ENCODE measurements around the gene CTSA. TPM values are rescaled to one million over a fixed set of nuclear protein-coding genes. Genes with fewer than 3 reads are reported as not detected.
A peak's percentile ranks its signal among the peaks of the same experiment; 100 is the strongest.

CTSA gene
- total and polyA plus RNA-seq, 9 of the 15 experiments (the other 6 are each of a cell fraction or from before 2014, with no cell fraction given): 8.8 to 61.7 (median 28.3) TPM

DNA sequence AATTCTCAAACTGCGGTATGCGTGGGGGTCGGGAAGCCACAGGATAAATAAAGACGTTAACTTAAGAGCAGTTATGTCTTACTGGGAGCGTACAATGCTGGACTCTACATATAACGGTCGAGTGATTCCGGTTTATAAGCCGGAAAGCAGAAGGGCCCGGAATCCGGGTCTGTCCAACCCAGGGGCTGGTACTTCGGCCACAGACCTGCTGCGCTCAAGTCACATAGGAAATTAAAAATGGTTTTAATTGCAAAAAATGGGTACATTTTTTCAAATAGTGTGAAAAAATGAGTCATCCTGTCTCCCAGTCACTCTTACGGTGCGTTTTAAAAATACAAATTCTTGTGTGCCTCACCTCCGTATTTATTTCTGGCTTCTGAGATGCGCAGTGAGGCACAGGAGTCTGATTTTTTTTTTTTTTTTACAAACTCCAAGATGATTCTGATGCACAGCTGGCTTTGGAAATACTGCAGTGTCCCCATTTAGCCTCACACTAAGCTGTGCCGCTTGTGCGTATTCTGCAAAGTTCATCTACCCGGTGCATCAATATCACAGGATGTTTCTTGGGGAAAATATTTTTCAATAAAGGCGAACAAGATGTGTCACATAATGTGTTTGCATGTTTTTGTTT is 44.4 kb downstream of the CTSA start (continued):
- TF ChIP-seq, protein P1, sequence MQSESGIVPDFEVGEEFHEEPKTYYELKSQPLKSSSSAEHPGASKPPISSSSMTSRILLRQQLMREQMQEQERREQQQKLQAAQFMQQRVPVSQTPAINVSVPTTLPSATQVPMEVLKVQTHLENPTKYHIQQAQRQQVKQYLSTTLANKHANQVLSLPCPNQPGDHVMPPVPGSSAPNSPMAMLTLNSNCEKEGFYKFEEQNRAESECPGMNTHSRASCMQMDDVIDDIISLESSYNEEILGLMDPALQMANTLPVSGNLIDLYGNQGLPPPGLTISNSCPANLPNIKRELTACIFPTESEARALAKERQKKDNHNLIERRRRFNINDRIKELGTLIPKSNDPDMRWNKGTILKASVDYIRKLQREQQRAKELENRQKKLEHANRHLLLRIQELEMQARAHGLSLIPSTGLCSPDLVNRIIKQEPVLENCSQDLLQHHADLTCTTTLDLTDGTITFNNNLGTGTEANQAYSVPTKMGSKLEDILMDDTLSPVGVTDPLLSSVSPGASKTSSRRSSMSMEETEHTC (IDR thresholded peaks at IDR 0.05): no peak
- peak; percentile 65 to 94; a peak in 3 of 4 replicates for TF ChIP-seq ARNT (IDR thresholded peaks at IDR 0.05)
- no peak for TF ChIP-seq TCF7L2 (IDR thresholded peaks at IDR 0.05; ENCODE audit: low read depth, low read length)
- no peak for TF ChIP-seq ZNF311 (CRISPR knock-in tag; IDR thresholded peaks at IDR 0.05)
- peak; percentile 14 for TF ChIP-seq HNRNPLL (IDR thresholded peaks at IDR 0.05; ENCODE audit: low read depth, low read length, poor library complexity, severe bottlenecking)
- no peak for TF ChIP-seq PHB (CRISPR knock-in tag; IDR thresholded peaks at IDR 0.05)
- no peak for TF ChIP-seq NFIX (CRISPR knock-in tag; IDR thresholded peaks at IDR 0.05; ENCODE audit: low read depth)
- peak; percentile 83 for TF ChIP-seq NEUROD1 (IDR thresholded peaks at IDR 0.05; ENCODE audit: borderline replicate concordance, low read depth, low read length, partially characterized antibody)
- TF ChIP-seq ZNF217 (CRISPR knock-in tag; IDR thresholded peaks at IDR 0.05): no peak
- no peak for TF ChIP-seq ZNF436 (CRISPR knock-in tag; IDR thresholded peaks at IDR 0.05)
- TF ChIP-seq, protein P2, sequence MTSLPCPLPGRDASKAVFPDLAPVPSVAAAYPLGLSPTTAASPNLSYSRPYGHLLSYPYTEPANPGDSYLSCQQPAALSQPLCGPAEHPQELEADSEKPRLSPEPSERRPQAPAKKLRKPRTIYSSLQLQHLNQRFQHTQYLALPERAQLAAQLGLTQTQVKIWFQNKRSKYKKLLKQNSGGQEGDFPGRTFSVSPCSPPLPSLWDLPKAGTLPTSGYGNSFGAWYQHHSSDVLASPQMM (CRISPR knock-in tag; IDR thresholded peaks at IDR 0.05): no peak
- TF ChIP-seq ELF1 (tag; IDR thresholded peaks at IDR 0.05): peak; percentile 34
- no peak for TF ChIP-seq ZBTB33 (CRISPR knock-in tag; IDR thresholded peaks at IDR 0.05)
- TF ChIP-seq ETS2 (tag; IDR thresholded peaks at IDR 0.05; ENCODE audit: borderline replicate concordance, poor library complexity, severe bottlenecking): no peak
- TF ChIP-seq KLF1 (tag; IDR thresholded peaks at IDR 0.05): no peak
- TF ChIP-seq DDX20 (tag; IDR thresholded peaks at IDR 0.05; ENCODE audit: low read depth): no peak
- TF ChIP-seq MYNN (IDR thresholded peaks at IDR 0.05): peak; percentile 37; the same call in 1 of the 2 replicates
- no peak for TF ChIP-seq MYNN (CRISPR knock-in tag; IDR thresholded peaks at IDR 0.05)
- peak; percentile 69 for TF ChIP-seq MYBL2 (IDR thresholded peaks at IDR 0.05; ENCODE audit: low read depth)
- TF ChIP-seq MYBL2 (CRISPR knock-in tag; IDR thresholded peaks at IDR 0.05; ENCODE audit: borderline replicate concordance): no peak
- no peak for TF ChIP-seq ZNF778 (CRISPR knock-in tag; IDR thresholded peaks at IDR 0.05)
- no peak for TF ChIP-seq HNRNPK (IDR thresholded peaks at IDR 0.05; ENCODE audit: low read depth, low read length, poor library complexity, severe bottlenecking)
- peak; percentile 80 for TF ChIP-seq ETV1 (tag; conservative IDR thresholded peaks at IDR 0.05; ENCODE audit: low read depth)
- no peak for TF ChIP-seq PRMT5 (CRISPR knock-in tag; IDR thresholded peaks at IDR 0.05)
- TF ChIP-seq MNT (conservative IDR thresholded peaks at IDR 0.05): 0 out of 4 replicates have a peak, but pooled peaks of 1 of the 2 experiments have one; percentile 10

All from K562 (cell line).